HG03196 (cell line): Measurements from ENCODE around the gene TADA2B.
"Not testable (repeated sequence)": the region's sequence is repeated elsewhere in the genome, so short reads cannot be mapped to it uniquely, and the experiment has no call there.

ENCODE experiments used
- ATAC-seq: cut with Tn5 transposase; IDR thresholded peaks from one replicate; pipeline ENCODE4 v1.9.1; 2021; ENCODE audit not compliant: unreplicated experiment

The TADA2B gene

DNA sequence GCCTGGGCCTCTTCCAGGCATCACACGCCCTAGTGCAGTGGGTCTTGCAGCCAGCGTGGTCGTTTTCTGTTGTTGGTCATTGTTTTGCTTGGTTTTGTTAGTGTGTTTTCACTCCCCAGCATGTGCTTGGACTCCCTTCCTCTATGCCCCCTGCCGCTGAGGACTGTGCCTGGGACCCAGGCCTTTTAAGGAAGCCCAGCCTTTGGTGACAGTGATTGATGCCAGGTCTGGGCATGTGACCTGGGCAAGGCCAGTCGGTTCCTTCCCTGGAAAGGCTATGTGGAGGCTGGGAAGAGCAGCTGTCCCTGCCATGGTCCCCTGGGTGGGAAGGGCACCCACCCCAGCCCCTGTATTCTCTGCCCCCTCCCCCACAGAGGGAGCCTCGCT, 33.5 kb downstream of the TADA2B start:
- ATAC-seq, result no peak

DNA sequence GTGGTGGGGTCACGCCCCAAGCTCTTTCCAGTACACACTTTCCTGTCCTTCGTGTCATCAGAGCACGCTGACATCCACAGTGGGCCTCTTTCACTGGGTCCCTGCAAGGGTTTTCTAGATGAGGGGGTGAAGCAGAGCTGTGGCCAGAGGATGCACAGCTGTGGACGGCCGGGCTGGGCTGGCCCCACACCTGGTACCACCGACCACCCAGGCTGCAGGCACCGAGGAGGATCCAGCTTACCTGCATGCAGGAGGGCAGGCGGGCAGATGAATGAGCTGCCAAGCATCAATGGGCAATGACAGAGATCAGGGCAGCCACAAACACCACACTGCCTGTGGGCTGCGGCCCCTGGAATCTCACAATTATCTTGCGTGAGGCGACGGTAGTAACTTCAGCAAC, 34.2 kb downstream of the TADA2B start:
- ATAC-seq, result no peak

- ATAC-seq, result no peak
Observed at GRCh38 chr4:7078025-7078424, 34.9 kb downstream of the TADA2B start.

DNA sequence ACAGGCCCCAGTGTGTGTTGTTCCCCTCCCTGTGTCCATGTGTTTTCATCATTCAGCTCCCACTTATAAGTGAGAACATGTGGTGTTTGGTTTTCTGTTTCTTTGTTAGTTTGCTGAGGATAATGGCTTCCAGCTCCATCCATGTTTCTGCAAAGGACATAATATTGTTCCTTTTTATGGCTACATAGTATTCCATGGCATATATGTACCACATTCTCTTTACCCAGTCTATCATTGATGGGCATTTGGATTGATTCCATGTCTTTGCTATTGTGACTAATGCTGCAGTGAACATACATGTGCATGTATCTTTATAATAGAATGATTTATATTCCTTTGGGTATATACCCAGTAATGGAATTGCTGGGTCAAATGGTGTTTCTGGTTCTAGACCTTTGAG, 36.3 kb downstream of the TADA2B start:
- not testable (repeated sequence) for ATAC-seq

DNA sequence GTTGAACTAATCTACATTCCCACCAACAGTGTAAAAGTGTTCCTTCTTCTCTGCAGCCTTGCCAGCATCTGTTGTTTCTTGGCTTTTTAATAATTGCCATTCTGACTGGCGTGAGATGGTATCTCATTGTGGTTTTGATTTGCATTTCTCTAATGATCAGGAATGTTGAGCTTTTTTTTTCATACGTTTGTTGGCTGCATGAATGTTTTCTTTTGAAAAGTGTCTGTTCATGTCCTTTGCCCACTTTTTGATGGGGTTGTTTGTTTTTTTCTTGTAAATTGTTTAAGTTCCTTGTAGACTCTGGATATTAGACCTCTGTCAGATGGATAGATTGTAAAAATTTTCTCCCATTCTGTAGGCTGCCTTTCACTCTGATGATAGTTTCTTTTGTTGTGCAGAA, 36.7 kb downstream of the TADA2B start:
- ATAC-seq, result not testable (repeated sequence)

GRCh38 chr4:7083597-7084563, 40.7 kb downstream of the TADA2B start:
- ATAC-seq, result no peak

DNA sequence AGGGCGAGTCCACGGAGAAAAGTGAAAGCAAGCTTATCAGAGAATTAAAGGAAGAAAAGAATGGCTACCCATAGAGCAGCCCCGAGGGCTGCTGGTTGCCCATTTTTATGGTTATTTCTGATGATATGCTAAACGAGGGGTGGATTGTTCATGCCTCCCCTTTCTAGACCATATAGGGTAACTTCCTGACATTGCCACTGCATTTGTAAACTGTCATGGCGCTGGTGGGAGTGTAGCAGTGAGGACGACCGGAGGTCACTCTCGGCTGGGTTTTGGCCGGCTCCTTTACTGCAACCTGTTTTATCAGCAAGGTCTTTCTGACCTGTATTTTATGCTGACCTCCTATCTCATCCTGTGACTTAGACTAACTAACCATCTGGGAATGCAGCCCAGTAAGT, 41.4 kb downstream of the TADA2B start:
- ATAC-seq, result not testable (repeated sequence)

DNA sequence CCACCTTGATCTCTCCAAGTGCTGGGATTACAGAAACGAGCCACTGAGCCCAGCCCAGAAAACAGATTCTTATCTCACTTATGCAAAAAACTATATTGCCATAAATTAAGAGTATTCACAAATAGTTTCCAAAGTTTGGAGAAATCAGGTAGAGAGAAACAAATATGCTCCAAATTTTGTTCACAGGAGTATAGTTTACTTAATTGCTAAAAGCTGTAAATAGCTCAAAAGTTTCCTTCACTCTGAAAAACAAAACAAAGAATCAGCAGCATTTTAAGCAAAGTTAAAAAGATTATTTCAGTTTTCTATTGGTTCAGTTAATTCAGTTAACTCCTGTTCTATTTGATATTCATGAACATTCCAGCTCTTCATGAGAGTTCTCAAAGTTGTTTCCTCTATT, 43.2 kb downstream of the TADA2B start:
- no peak for ATAC-seq

DNA sequence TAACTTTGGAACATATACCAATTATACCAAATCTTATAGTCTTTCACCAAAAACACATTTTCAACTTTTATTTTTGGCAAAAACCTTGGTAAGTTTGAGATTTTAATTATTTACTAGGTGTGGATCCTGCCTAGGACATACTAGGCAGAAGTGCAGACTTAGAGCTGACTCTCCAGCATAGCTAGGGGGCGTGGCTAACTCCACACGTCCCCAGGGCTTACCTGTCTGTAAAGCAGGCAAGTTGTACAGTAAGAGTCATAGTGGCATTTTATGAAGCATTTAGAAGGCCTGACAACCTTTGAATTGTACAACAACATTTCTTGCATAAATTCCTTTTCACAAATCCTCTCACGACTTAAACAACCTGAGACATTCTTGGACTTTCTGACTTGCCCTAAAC, 43.9 kb downstream of the TADA2B start:
- no peak for ATAC-seq

DNA sequence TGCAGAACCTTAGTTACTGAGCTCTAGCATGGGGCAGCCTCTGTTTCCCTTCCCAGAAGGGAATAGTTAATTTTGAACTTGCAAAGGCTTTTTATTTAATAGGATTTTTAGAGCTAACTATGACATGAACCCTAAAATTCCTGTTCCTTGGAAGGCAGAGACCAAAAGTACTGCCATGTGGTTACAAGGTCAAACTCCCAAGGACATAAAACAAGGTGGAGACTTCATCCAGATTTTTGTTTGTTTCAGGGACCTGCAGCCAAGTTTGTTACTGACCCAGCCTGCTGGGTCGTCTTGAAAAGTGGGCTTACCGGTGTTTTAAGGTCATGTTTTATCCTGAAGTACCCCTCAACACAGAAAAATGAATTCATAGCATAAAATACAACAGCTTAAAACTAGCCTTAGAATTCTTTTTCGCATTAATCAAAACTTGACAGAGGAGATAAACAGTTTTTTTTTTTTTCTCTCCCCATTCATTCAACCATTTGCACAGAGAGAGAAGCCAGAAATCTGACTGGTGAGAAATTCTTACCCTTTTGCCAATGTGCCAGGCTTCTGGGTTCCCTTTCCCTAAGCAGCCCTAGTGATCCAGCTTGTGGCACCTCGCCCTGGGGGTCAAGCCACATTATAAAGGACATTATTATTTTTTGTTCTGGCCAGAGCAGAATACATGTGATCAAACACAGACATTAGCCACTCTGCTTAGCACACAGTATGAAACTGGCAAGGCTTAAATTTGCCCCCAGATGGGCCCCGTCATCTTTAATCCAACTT, 46.2 kb downstream of the TADA2B start:
- no peak for ATAC-seq

DNA sequence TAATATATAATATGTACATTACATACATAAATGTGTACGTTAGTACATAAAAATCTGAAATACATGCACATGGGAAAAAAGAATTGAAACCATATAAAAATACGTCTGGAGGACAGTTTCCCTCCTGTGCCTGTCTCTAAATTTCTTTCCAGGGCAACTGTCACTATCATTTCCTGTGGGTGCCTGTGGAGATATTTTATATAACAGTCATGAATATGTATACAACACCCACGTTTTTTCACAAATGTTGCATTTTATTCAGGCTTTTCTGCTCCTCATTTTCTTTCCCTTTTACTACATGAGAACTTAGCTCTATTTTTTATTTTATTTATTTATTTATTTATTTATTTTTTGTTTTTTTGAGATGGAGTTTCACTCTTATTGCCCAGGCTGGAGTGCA, 48.9 kb downstream of the TADA2B start:
- no peak for ATAC-seq

DNA sequence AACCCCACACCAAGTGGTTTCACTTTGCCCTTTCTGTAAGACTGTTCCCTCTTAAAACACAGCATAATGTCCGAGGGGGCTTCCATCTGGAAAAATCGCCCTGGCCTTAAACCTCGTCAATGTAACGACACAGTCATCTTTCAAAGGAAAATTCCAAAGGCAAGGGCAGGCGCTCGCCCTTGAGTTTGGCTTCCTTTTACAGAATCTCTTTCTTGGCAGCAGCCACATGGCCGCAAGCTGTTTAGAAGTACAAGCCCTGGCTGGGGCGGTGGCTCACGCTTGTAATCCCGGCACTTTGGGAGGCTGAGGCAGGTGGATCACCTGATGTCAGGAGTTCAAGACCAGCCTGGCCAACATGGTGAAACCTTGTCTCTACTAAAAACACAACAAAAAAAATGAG, 51.7 kb downstream of the TADA2B start:
- no peak for ATAC-seq

- no peak for ATAC-seq
Observed at GRCh38 chr4:7095611-7096155, 52.5 kb downstream of the TADA2B start.

- no peak for ATAC-seq
Observed at GRCh38 chr4:7096236-7096635, 53.1 kb downstream of the TADA2B start.

- ATAC-seq, result peak; percentile 87
Observed at GRCh38 chr4:7101692-7102515, 58.7 kb downstream of the TADA2B start.

DNA sequence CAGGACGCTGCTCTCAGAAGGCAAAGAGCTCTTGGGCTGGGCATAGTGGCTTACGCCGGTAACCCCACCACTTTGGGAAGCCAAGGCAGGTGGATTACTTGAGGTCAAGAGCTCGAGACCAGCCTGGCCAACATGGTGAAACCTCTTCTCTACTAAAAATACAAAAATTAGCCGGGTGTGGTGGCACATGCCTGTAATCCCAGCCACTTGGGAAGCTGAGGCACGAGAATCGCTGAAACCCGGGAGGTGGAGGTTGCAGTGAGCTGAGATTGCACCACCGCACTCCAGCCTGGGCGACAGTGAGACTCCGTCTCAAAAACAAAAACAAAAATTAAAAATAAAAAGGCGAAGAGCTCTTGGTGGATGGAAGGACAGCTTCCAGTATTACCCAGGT, 59.3 kb downstream of the TADA2B start:
- not testable (repeated sequence) for ATAC-seq

- ATAC-seq, result peak; percentile 72
Observed at GRCh38 chr4:7103031-7103606, 59.9 kb downstream of the TADA2B start.

DNA sequence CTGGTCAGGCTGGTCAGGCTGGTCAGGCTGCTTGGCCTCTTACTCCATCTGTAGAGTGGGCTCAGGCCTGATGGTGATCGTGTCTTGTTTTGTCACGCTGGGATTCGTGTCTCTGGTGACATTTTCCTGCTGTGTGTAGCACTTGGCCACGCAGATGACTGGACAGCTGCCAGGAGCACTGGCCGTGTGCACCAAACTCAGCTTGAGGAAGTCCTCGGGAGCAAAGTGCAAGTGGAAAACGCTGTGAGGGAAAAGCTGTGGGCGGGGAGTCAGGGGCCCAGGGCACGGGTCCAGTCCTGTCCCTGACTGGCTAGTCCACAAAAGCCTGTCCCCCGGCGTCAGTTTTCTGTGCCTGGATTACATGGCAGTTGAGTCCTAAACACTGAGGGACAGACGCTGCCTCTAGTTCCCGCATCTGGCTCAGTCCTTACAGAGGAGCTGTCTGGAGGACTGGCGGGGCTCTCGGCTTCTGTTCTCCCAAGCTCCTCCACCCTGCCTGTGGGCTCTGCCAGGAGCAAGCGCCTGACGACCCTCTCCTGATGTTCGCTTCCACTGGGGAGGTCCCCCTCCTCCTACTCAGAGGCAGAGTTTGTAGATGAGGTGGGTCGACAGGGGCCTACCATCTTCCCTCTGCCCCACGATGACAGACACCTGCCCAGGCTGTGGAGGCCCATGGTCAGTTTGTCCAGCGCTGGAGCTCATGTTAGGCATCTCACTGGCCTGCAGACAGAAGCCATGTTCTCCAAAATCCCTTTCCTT, 60.6 kb downstream of the TADA2B start:
- no peak for ATAC-seq

GRCh38 chr4:7104366-7105031, 61.3 kb downstream of the TADA2B start:
- ATAC-seq, result no peak
